Hepatocyte (in vitro differentiated cells): ENCODE data around the gene TGIF1. TPM values are rescaled to one million over a fixed set of nuclear protein-coding genes. Genes with fewer than 3 reads are reported as not detected.

ENCODE experiments used
- DNase-seq: peaks from one replicate; pipeline ENCODE4 v3.0.0-alpha.2; 2016; ENCODE audit warnings: low spot score
- H2AFZ ChIP-seq: fragments of 200-600 bp; sonication (generic); 2 replicates; pipeline ENCODE4 v1.6.0; 2016; ENCODE audit warnings: antibody characterized with exemption, mild to moderate bottlenecking
- H3K27ac ChIP-seq: fragments of 200-600 bp; sonication (generic); 2 replicates; pipeline ENCODE4 v1.5.1; 2016; ENCODE audit warnings: mild to moderate bottlenecking
- H3K27me3 ChIP-seq: fragments of 200-600 bp; sonication (generic); 2 replicates; pipeline ENCODE4 v1.6.1; 2016
- H3K36me3 ChIP-seq: fragments of 200-600 bp; sonication (generic); replicated peaks from 2 replicates; pipeline ENCODE4 v1.5.1; 2016; ENCODE audit warnings: low read depth; ENCODE audit not compliant: insufficient read depth
- H3K4me1 ChIP-seq: fragments of 200-600 bp; sonication (generic); 2 replicates; pipeline ENCODE4 v1.5.1; 2016; ENCODE audit warnings: mild to moderate bottlenecking, moderate library complexity; ENCODE audit not compliant: insufficient read depth
- H3K4me2 ChIP-seq: fragments of 200-600 bp; sonication (generic); 2 replicates; pipeline ENCODE4 v1.6.0; 2016
- H3K4me3 ChIP-seq: fragments of 200-600 bp; sonication (generic); 2 replicates; pipeline ENCODE4 v1.5.1; 2016; ENCODE audit warnings: mild to moderate bottlenecking
- H3K79me2 ChIP-seq: fragments of 200-600 bp; sonication (generic); 2 replicates; pipeline ENCODE4 v1.6.0; 2017; ENCODE audit warnings: mild to moderate bottlenecking
- H3K9me2 ChIP-seq: fragments of 200-600 bp; sonication (generic); replicated peaks from 2 replicates; pipeline ENCODE4 v1.6.0; 2017; ENCODE audit warnings: mild to moderate bottlenecking; ENCODE audit not compliant: insufficient read depth
- H3K9me3 ChIP-seq: fragments of 200-600 bp; sonication (generic); 2 replicates; pipeline ENCODE4 v1.5.1; 2016; ENCODE audit warnings: low read depth, mild to moderate bottlenecking
- H4K20me1 ChIP-seq: fragments of 200-600 bp; sonication (generic); 2 replicates; pipeline ENCODE4 v1.6.0; 2016; ENCODE audit warnings: mild to moderate bottlenecking; ENCODE audit not compliant: insufficient read depth, poor library complexity, severe bottlenecking
- CTCF ChIP-seq: fragments of 200-600 bp; sonication (generic); IDR thresholded peaks from 2 replicates; pipeline ENCODE4 v1.5.1; 2016; ENCODE audit warnings: antibody characterized with exemption, mild to moderate bottlenecking; ENCODE audit not compliant: poor library complexity
- EZH2 ChIP-seq: fragments of 200-600 bp; sonication (generic); IDR thresholded peaks from 2 replicates; pipeline ENCODE4 v1.6.1; 2016; ENCODE audit warnings: antibody characterized with exemption, mild to moderate bottlenecking, borderline replicate concordance
- EZH2phosphoT487 ChIP-seq: fragments of 200-600 bp; sonication (generic); IDR thresholded peaks from one replicate; pipeline ENCODE4 v1.6.1; 2018; ENCODE audit warnings: antibody characterized with exemption, mild to moderate bottlenecking, low read depth, moderate library complexity; ENCODE audit not compliant: unreplicated experiment, severe bottlenecking
- WGBS: methylation state at CpG from one replicate; pipeline ENCODE4 v1.1.6; 2016; ENCODE audit warnings: low lambda C conversion rate; ENCODE audit errors: missing lambda C conversion rate; 5-methylcytosine and 5-hydroxymethylcytosine counted together
- polyA plus RNA-seq: library from polyadenylated mRNA; unstranded; fragments of >200 nt; fragmentation: Nextera tagmentation; extraction: Ambion mirVana; gene quantifications from 2 replicates; pipeline ENCODE4 v1.2.1, GENCODE V29; 2016
- total RNA-seq: library from RNA; depleted of rRNA; stranded (reverse); fragments of >200 nt; gene quantifications from 2 replicates; pipeline ENCODE4 v1.2.3, GENCODE V29; 2014

The TGIF1 gene
- total and polyA plus RNA-seq, 2 experiments from 2014 or later = 129 to 193 TPM

- DNase-seq = peak; percentile 52
- 30% methylated on average over 22 of the region's 58 CpGs for WGBS
- H2AFZ ChIP-seq = peak overlapping the region; percentile 62
- H3K9me3 ChIP-seq = no peaks in the 10 kb centered on the region
- peak overlapping the region; percentile 16 for H3K4me3 ChIP-seq
- no peaks in the 10 kb centered on the region for H4K20me1 ChIP-seq
- H3K27ac ChIP-seq = no peak overlapping the region
- H3K9me2 ChIP-seq = no peaks in the 10 kb centered on the region
- H3K4me1 ChIP-seq = peaks cover 4% of the 10 kb centered on the region
- H3K4me2 ChIP-seq = peak overlapping the region; percentile 96
- no peaks in the 10 kb centered on the region for H3K79me2 ChIP-seq
- no peaks in the 10 kb centered on the region for H3K36me3 ChIP-seq
- peaks cover 13% of the 10 kb centered on the region for H3K27me3 ChIP-seq
- TF ChIP-seq CTCF = no peak
- TF ChIP-seq EZH2 = no peak
- no peak for TF ChIP-seq EZH2phosphoT487
Measured at GRCh38 chr18:3498698-3499471, 48.9 kb downstream of the TGIF1 start.

- Histone ChIP-seq H3K36me3 (no peaks in the 10 kb centered on the region), H3K9me2 (no peaks in the 10 kb centered on the region), H3K79me2 (no peaks in the 10 kb centered on the region), H3K9me3 (no peaks in the 10 kb centered on the region), H2AFZ (peak overlapping the region; percentile 62), H3K27me3 (peaks cover 13% of the 10 kb centered on the region), H3K4me2 (peak overlapping the region; percentile 96), H3K4me1 (peaks cover 4% of the 10 kb centered on the region), H3K4me3 (peak overlapping the region; percentile 16), H3K27ac (no peak overlapping the region), H4K20me1 (no peaks in the 10 kb centered on the region)
- TF ChIP-seq EZH2phosphoT487 (no peak), CTCF (peak; percentile 6), EZH2 (no peak)
- 18% methylated on average over 10 of the region's 10 CpGs for WGBS
- no peak for DNase-seq
Measured at GRCh38 chr18:3499501-3499900, 49.5 kb downstream of the TGIF1 start.

GRCh38 chr18:3500016-3500415, 50.0 kb downstream of the TGIF1 start:
- TF ChIP-seq EZH2phosphoT487 (no peak), EZH2 (no peak)
- no peaks in the 10 kb centered on the region for H3K79me2 ChIP-seq
- no peaks in the 10 kb centered on the region for H3K9me3 ChIP-seq
- H3K27ac ChIP-seq = no peak overlapping the region
- H2AFZ ChIP-seq = no peak overlapping the region
- H3K4me3 ChIP-seq = no peak overlapping the region
- H3K4me2 ChIP-seq = peak overlapping the region; percentile 96
- 62% methylated on average over 5 of the region's 5 CpGs for WGBS
- H3K36me3 ChIP-seq = no peaks in the 10 kb centered on the region
- peaks cover 4% of the 10 kb centered on the region for H3K4me1 ChIP-seq
- H3K9me2 ChIP-seq = no peaks in the 10 kb centered on the region
- H4K20me1 ChIP-seq = no peaks in the 10 kb centered on the region
- DNase-seq = no peak
- H3K27me3 ChIP-seq = peaks cover 13% of the 10 kb centered on the region

- TF ChIP-seq EZH2 (no peak), CTCF (no peak), EZH2phosphoT487 (no peak)
- peaks cover 4% of the 10 kb centered on the region for H3K4me1 ChIP-seq
- no peak overlapping the region for H3K27ac ChIP-seq
- no peaks in the 10 kb centered on the region for H3K9me2 ChIP-seq
- H3K9me3 ChIP-seq = no peaks in the 10 kb centered on the region
- H3K27me3 ChIP-seq = peaks cover 13% of the 10 kb centered on the region
- H3K79me2 ChIP-seq = no peaks in the 10 kb centered on the region
- no peak overlapping the region for H2AFZ ChIP-seq
- no peaks in the 10 kb centered on the region for H4K20me1 ChIP-seq
- H3K36me3 ChIP-seq = no peaks in the 10 kb centered on the region
- no peak overlapping the region for H3K4me3 ChIP-seq
- DNase-seq = no peak
- no peak overlapping the region for H3K4me2 ChIP-seq
- WGBS = 78% methylated on average over 4 of the region's 4 CpGs
Measured at GRCh38 chr18:3502650-3503049, 52.7 kb downstream of the TGIF1 start.
